Right lobe of liver (tissue), 6 donors: ENCODE measurements around the gene SMG1. TPM values are rescaled to one million over a fixed set of nuclear protein-coding genes. Genes with fewer than 3 reads are reported as not detected.

Source experiments
- ATAC-seq, 4 donors: fragments of 200-7000 bp; cut with Tn5 transposase; one replicate each; pipeline ENCODE4 v1.9.1; 2020; ENCODE audit warnings: mild to moderate bottlenecking in 4 of 4, moderate library complexity in 4 of 4
- DNase-seq, 3 donors: peaks; one replicate each; pipeline ENCODE4 v3.0.0-alpha.2; 2020
- H3K27ac ChIP-seq, 3 donors: fragments of 200-600 bp; one replicate each; pipeline ENCODE4 v1.8.0; 2022
- H3K27me3 ChIP-seq, 2 donors: fragments of 200-600 bp; one replicate each; pipeline ENCODE4 v1.8.0; 2022
- H3K36me3 ChIP-seq, 4 donors: fragments of 200-600 bp; sonication (generic) in 1 of 4; one replicate each; pipeline versions ENCODE4 v1.5.1 to v1.8.0; 2017 to 2022; ENCODE audit warnings: control low read depth in 1 of 4
- H3K4me1 ChIP-seq, 4 donors: fragments of 200-600 bp; sonication (generic) in 1 of 4; one replicate each; pipeline versions ENCODE4 v1.5.1 to v1.8.0; 2017 to 2022; ENCODE audit warnings: control low read depth in 1 of 4
- H3K4me3 ChIP-seq, 3 donors: fragments of 200-600 bp; one replicate each; pipeline ENCODE4 v1.8.0; 2022
- H3K9me3 ChIP-seq, 4 donors: fragments of 200-600 bp; sonication (generic) in 1 of 4; one replicate each; pipeline versions ENCODE4 v1.5.1 to v1.8.0; 2017 to 2022; ENCODE audit warnings: control low read depth in 1 of 4
- CTCF ChIP-seq, 4 donors: fragments of 200-600 bp in 3 of 4; fragments of 450-650 bp in 1 of 4; IDR thresholded peaks; one replicate each; pipeline versions ENCODE4 v1.5.1 to v1.8.0; 2016 to 2022; ENCODE audit warnings: antibody characterized with exemption in 4 of 4, mild to moderate bottlenecking in 2 of 4
- POLR2A ChIP-seq: fragments of 450-650 bp; IDR thresholded peaks from one replicate; pipeline ENCODE4 v1.6.1; 2017; ENCODE audit warnings: antibody characterized with exemption, mild to moderate bottlenecking
- WGBS: methylation state at CpG from one replicate; pipeline ENCODE4 v1.1.6; 2018; ENCODE audit warnings: low coverage, low lambda C conversion rate; ENCODE audit not compliant: insufficient coverage; ENCODE audit errors: missing lambda C conversion rate; 5-methylcytosine and 5-hydroxymethylcytosine counted together
- intact Hi-C, 2 donors: fragments of 100-400 bp; cut with DNase I; formaldehyde crosslinking; loops; one replicate each; pipeline versions ENCODE4 v1.11.2 to v1.14.1; 2022
- total RNA-seq, 6 experiments: library from RNA; depleted of rRNA in 2 of 6; stranded (reverse); fragments of >200 nt in 2 of 6; fragmentation: NEBNext Ultra II Directional in 3 of 6; extraction: Animal tissue kit (Norgen Biotek cat#: 25700) in 3 of 6; gene quantifications; one replicate each; pipeline versions ENCODE4 v1.1.0 to v1.2.4, GENCODE V29; 2016 to 2023
- donor health status: DM: no; HTN: yes; CAD: no.
- donor health status: DM: no; HTN: no; CAD: no.
- donor health status: DM: no; HTN: no; CAD: no.
- donor health status: DM: no; HTN: yes; CAD: no.
- donor health status: DM: no; HTN: yes; CAD: no.

SMG1 gene
- total RNA-seq, 6 experiments from 2014 or later = 29.6 to 45.9 (median 33.8) TPM

- Histone ChIP-seq H3K27me3 (no peaks in the 10 kb centered on the region), H3K4me3 (no peak overlapping the region), H3K36me3 (peaks cover 0 to 67% (median 27%) of the 10 kb centered on the region in 4 donors), H3K4me1 (peaks cover 0 to 26% (median 0%) of the 10 kb centered on the region in 4 donors), H3K27ac (peak overlapping the region in 2 of 3 donors; percentile 18 to 70), H3K9me3 (no peaks in the 10 kb centered on the region)
- TF ChIP-seq POLR2A (no peak), CTCF (IDR thresholded peaks at IDR 0.05) (no peak)
- intact Hi-C loops = no loop called here
- ATAC-seq (peak; percentile 77 to 91 (median 84)), DNase-seq (peak in 2 of 3 donors; percentile 64 to 73)
- 18% methylated on average over 4 of the region's 6 CpGs for WGBS
Observed at GRCh38 chr16:18842565-18842964, 83.6 kb downstream of the SMG1 start.

GRCh38 chr16:18841833-18842525, 84.2 kb downstream of the SMG1 start:
- Histone ChIP-seq H3K9me3 (no peaks in the 10 kb centered on the region), H3K4me1 (peaks cover 0 to 26% (median 0%) of the 10 kb centered on the region in 4 donors), H3K27me3 (no peaks in the 10 kb centered on the region), H3K36me3 (peaks cover 0 to 67% (median 25%) of the 10 kb centered on the region in 4 donors), H3K27ac (peak overlapping the region in 2 of 3 donors; percentile 18 to 70), H3K4me3 (no peak overlapping the region)
- no peak for ATAC-seq
- DNase-seq = no peak
- 73% methylated on average over 6 of the region's 7 CpGs for WGBS
- intact Hi-C loops = no loop called here
- TF ChIP-seq CTCF (IDR thresholded peaks at IDR 0.05) (no peak), POLR2A (no peak)

- peak in 2 of 3 donors; percentile 34 to 77 for DNase-seq
- no peak for TF ChIP-seq CTCF (IDR thresholded peaks at IDR 0.05)
- TF ChIP-seq POLR2A = no peak
- 42% methylated on average over 6 of the region's 6 CpGs for WGBS
- intact Hi-C loops = no loop called here
- no peak overlapping the region for H3K4me3 ChIP-seq
- H3K36me3 ChIP-seq = peaks cover 0 to 70% (median 40%) of the 10 kb centered on the region in 4 donors
- no peaks in the 10 kb centered on the region for H3K9me3 ChIP-seq
- peaks cover 0 to 26% (median 0%) of the 10 kb centered on the region in 4 donors for H3K4me1 ChIP-seq
- no peak overlapping the region for H3K27ac ChIP-seq
- H3K27me3 ChIP-seq = no peaks in the 10 kb centered on the region
- ATAC-seq = peak; percentile 90 to 94 (median 92)
Observed at GRCh38 chr16:18839555-18839954, 86.7 kb downstream of the SMG1 start.

GRCh38 chr16:18836702-18837101, 89.5 kb downstream of the SMG1 start:
- no peak overlapping the region for H3K27ac ChIP-seq
- no peak for DNase-seq
- intact Hi-C loops = no loop called here
- H3K27me3 ChIP-seq = no peaks in the 10 kb centered on the region
- H3K36me3 ChIP-seq = peaks cover 7 to 83% (median 54%) of the 10 kb centered on the region in 4 donors
- ATAC-seq = no peak
- TF ChIP-seq CTCF (IDR thresholded peaks at IDR 0.05) (no peak), POLR2A (no peak)
- H3K4me1 ChIP-seq = peaks cover 0 to 10% (median 0%) of the 10 kb centered on the region in 4 donors
- no peak overlapping the region for H3K4me3 ChIP-seq
- no peaks in the 10 kb centered on the region for H3K9me3 ChIP-seq
